GM18508 (cell line): ENCODE measurements around the gene LCE1F.

Source experiments
- ATAC-seq: cut with Tn5 transposase; IDR thresholded peaks from one replicate; pipeline ENCODE4 v1.9.1; 2021; ENCODE audit warnings: moderate number of reproducible peaks; ENCODE audit not compliant: insufficient read depth, unreplicated experiment

LCE1F gene

GRCh38 chr1:152768847-152769533, 6.0 kb upstream of the LCE1F start:
- ATAC-seq: no peak

- ATAC-seq: no peak
Observed at GRCh38 chr1:152770411-152770810, 4.5 kb upstream of the LCE1F start.

- ATAC-seq: no peak
Observed at GRCh38 chr1:152776361-152776760, 1.4 kb downstream of the LCE1F start.

GRCh38 chr1:152777510-152778137, 2.7 kb downstream of the LCE1F start:
- ATAC-seq: no peak

GRCh38 chr1:152783095-152783494, 8.2 kb downstream of the LCE1F start:
- no peak for ATAC-seq

GRCh38 chr1:152786077-152786476, 11.1 kb downstream of the LCE1F start, which contains the start of gene LCE1E:
LCE1E (plus strand) TSS chr1:152786257; CDS start chr1:152787300, 1,043 bp downstream.
- no peak for ATAC-seq

- ATAC-seq: no peak
Observed at GRCh38 chr1:152795686-152796085, 20.7 kb downstream of the LCE1F start.

- no peak for ATAC-seq
Observed at GRCh38 chr1:152796421-152796820, 21.5 kb downstream of the LCE1F start, which contains the start of gene LCE1D. LCE1D (plus strand) TSS chr1:152796721; CDS start chr1:152797795, 1,074 bp downstream.

- no peak for ATAC-seq
Observed at GRCh38 chr1:152801333-152801732, 26.4 kb downstream of the LCE1F start.

- no peak for ATAC-seq
Observed at GRCh38 chr1:152806576-152806975, 31.6 kb downstream of the LCE1F start, which contains the start of gene LCE1C. LCE1C (minus strand) TSS chr1:152806651; CDS start chr1:152805478, 1,173 bp downstream.

- no peak for ATAC-seq
Observed at GRCh38 chr1:152811050-152811449, 36.1 kb downstream of the LCE1F start.

GRCh38 chr1:152811671-152812070, 36.7 kb downstream of the LCE1F start, which contains the start of gene LCE1B:
LCE1B (plus strand) TSS chr1:152811971; CDS start chr1:152812447, 476 bp downstream.
- ATAC-seq: no peak

- no peak for ATAC-seq
Observed at GRCh38 chr1:152817309-152817708, 42.4 kb downstream of the LCE1F start.

- ATAC-seq: no peak
Observed at GRCh38 chr1:152823294-152823693, 48.4 kb downstream of the LCE1F start.

- ATAC-seq: no peak
Observed at GRCh38 chr1:152824964-152825363, 50.0 kb downstream of the LCE1F start.
